Stimulated activated CD4-positive, alpha-beta T cell treated with anti-CD3 and anti-CD28 coated beads, Interleukin-12 subunit alpha, Interleukin-12 subunit beta, amount 100 ng/mL, for 48 hours (primary cell): Measurements from ENCODE around the gene PRR23C.

Experiments used
- DNase-seq, 3 donors: peaks; one replicate each; pipeline ENCODE4 v3.0.0-alpha.2; 2020; ENCODE audit warnings: low read depth in 2 of 3, low spot score in 1 of 3

The PRR23C gene

DNA sequence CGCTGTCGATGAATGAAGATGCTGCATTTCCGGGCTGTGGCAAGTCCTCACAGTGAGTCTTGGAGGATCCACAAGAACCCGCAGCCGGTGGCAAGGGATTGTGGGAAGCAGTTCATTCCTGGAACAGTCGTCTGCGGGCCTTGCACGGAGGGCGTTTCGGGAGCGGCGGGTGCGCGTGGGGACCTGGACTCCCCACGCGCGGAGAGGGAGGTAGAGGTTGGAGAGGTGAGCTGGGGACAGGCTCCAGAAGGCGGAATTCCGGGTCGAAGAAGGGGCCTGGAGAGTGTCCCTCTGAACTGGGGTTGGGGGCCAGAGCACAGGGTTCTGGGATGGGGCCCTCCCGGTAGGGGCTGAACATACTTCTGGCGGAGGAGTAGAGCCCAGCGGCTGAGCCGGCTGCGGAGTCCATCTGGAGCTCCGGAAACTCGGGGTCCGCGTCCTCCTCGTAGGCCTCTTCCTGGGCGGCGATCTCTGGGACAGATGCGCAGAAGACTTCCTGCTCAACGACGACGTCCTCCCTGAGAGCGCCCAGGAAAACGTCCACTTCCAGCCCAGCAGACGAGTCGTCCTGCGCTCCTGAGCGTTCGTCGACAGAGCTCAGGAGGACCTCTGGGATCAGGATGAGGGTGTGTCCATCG, 39.2 kb downstream of the PRR23C start:
- DNase-seq, result no peak

GRCh38 chr3:138995706-138996105, 49.0 kb downstream of the PRR23C start:
- no peak for DNase-seq
